Adipocyte (in vitro differentiated cells): ENCODE data around the gene BCAT1.

Experiments
- DNase-seq: peaks from one replicate; pipeline ENCODE4 v3.0.0-alpha.2; 2015; ENCODE audit warnings: low read depth
- H3K27me3 ChIP-seq: replicated peaks from 2 replicates; pipeline ENCODE4 v1.7.0; 2013; ENCODE audit warnings: mild to moderate bottlenecking, low read length, moderate library complexity; ENCODE audit not compliant: control insufficient read depth, insufficient read depth
- H3K36me3 ChIP-seq: 2 replicates; pipeline ENCODE4 v1.7.0; 2013; ENCODE audit warnings: low read length, mild to moderate bottlenecking, moderate library complexity; ENCODE audit not compliant: control insufficient read depth, insufficient read depth, severe bottlenecking
- H3K4me1 ChIP-seq: 2 replicates; pipeline ENCODE4 v1.7.0; 2013; ENCODE audit warnings: mild to moderate bottlenecking, low read length, moderate library complexity; ENCODE audit not compliant: control insufficient read depth, insufficient read depth
- H3K4me3 ChIP-seq: 2 replicates; pipeline ENCODE4 v1.7.0; 2013; ENCODE audit warnings: mild to moderate bottlenecking, low read length, moderate library complexity
- H3K9ac ChIP-seq: 2 replicates; pipeline ENCODE4 v1.7.0; 2013; ENCODE audit warnings: mild to moderate bottlenecking, low read length, moderate library complexity
- H3K9me3 ChIP-seq: 2 replicates; pipeline ENCODE4 v1.7.0; 2013; ENCODE audit warnings: mild to moderate bottlenecking, low read length, moderate library complexity; ENCODE audit not compliant: control insufficient read depth

BCAT1 gene

DNA sequence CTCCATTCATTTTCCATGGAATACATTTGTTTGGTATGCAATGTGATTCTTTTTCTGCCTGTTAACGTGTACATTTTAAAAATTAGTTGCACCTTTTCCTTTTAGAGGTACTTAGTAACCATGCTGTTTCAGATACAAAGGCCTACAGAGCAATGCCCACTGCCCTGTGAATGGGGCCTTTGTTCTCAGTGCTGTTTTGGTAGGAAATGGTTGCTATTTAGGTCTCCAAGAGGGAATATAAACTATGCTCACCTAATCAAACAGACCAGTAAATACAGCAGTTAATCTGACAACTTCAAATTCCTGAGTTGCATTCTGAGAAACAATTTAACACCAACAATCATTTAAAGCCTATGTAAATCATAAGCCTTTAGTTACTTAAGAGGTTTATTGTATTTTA is 188.7 kb downstream of the BCAT1 start:
- no peaks in the 10 kb centered on the region for H3K9me3 ChIP-seq
- H3K4me1 ChIP-seq, result peaks cover 5% of the 10 kb centered on the region
- no peak overlapping the region for H3K4me3 ChIP-seq
- H3K36me3 ChIP-seq, result no peaks in the 10 kb centered on the region
- DNase-seq, result no peak
- no peak overlapping the region for H3K9ac ChIP-seq
- H3K27me3 ChIP-seq, result no peaks in the 10 kb centered on the region
